OCI-LY7 (cell line): ENCODE measurements around the gene VCL. TPM values are rescaled to one million over a fixed set of nuclear protein-coding genes. Genes with fewer than 3 reads are reported as not detected.

Experiments used
- BruUV-seq: library from RNA; stranded (reverse); fragments of 400-500 nt; replicated peaks from 2 replicates; lab custom pipeline; 2021; lab: Mats Ljungman, UMichigan
- CTCF ChIA-PET: fragments of 300-600 bp; sonication (Branson Sonifier 250); formaldehyde crosslinking; loops from one replicate; lab custom pipeline; 2022; ENCODE audit warnings: antibody characterized with exemption; ENCODE audit not compliant: unreplicated experiment; lab: Charles Lee
- POLR2A ChIA-PET: fragments of 300-600 bp; sonication (Branson Sonifier 250); formaldehyde crosslinking; loops from one replicate; lab custom pipeline; 2022; ENCODE audit warnings: antibody characterized with exemption; lab: Charles Lee
- DNase-seq: peaks from one replicate; pipeline ENCODE4 v3.0.0-alpha.2; 2015; ENCODE audit warnings: low spot score
- H2AFZ ChIP-seq: fragments of 200-600 bp; sonication (generic), shearing (Covaris generic); 2 replicates; pipeline ENCODE4 v1.6.1; 2014; ENCODE audit warnings: mild to moderate bottlenecking, antibody characterized with exemption, low read length, moderate library complexity
- H3K27ac ChIP-seq: fragments of 200-600 bp; sonication (generic); 2 replicates; pipeline ENCODE4 v1.5.1; 2014; ENCODE audit warnings: mixed run types, low read depth, mild to moderate bottlenecking, moderate library complexity, low read length, inconsistent platforms; ENCODE audit not compliant: poor library complexity, severe bottlenecking
- H3K36me3 ChIP-seq: fragments of 200-600 bp; sonication (generic); 2 replicates; pipeline ENCODE4 v1.6.1; 2014; ENCODE audit warnings: mild to moderate bottlenecking, antibody characterized with exemption, low read length, moderate library complexity, mixed read lengths; ENCODE audit not compliant: insufficient read depth
- H3K4me1 ChIP-seq: fragments of 200-600 bp; sonication (generic); 2 replicates; pipeline ENCODE4 v1.5.1; 2014; ENCODE audit warnings: mild to moderate bottlenecking, low read length; ENCODE audit not compliant: insufficient read depth, poor library complexity, severe bottlenecking
- H3K4me2 ChIP-seq: fragments of 200-600 bp; sonication (generic); 2 replicates; pipeline ENCODE4 v1.6.1; 2014; ENCODE audit warnings: mild to moderate bottlenecking, low read length
- H3K4me3 ChIP-seq: fragments of 200-600 bp; sonication (generic); 2 replicates; pipeline ENCODE4 v1.5.1; 2014; ENCODE audit warnings: mild to moderate bottlenecking, low read depth, low read length; ENCODE audit not compliant: poor library complexity, severe bottlenecking
- H3K79me2 ChIP-seq: fragments of 200-600 bp; sonication (generic); 2 replicates; pipeline ENCODE4 v1.6.1; 2016; ENCODE audit warnings: low read depth, mild to moderate bottlenecking, low read length, moderate library complexity, mixed read lengths; ENCODE audit not compliant: insufficient read depth
- H3K9me2 ChIP-seq: fragments of 200-600 bp; sonication (generic); 2 replicates; pipeline ENCODE4 v1.6.1; 2016; ENCODE audit warnings: mild to moderate bottlenecking, low read length, mixed read lengths; ENCODE audit not compliant: insufficient read depth
- H3K9me3 ChIP-seq: fragments of 200-600 bp; sonication (generic); 2 replicates; pipeline ENCODE4 v1.6.1; 2014; ENCODE audit warnings: mild to moderate bottlenecking, mixed run types, low read length, mixed read lengths
- H4K20me1 ChIP-seq: fragments of 200-600 bp; sonication (generic); 2 replicates; pipeline ENCODE4 v1.6.1; 2014; ENCODE audit warnings: mild to moderate bottlenecking, antibody characterized with exemption, low read length, moderate library complexity, mixed read lengths; ENCODE audit not compliant: insufficient read depth
- EZH2phosphoT487 ChIP-seq: fragments of 200-600 bp; sonication (generic); IDR thresholded peaks from 2 replicates; pipeline ENCODE4 v1.6.1; 2018; ENCODE audit warnings: low read depth, borderline replicate concordance, mild to moderate bottlenecking, mixed run types, antibody characterized with exemption, low read length, moderate library complexity, mixed read lengths
- intact Hi-C: fragments of 100-400 bp; cut with micrococcal nuclease; formaldehyde crosslinking; loops from one replicate; pipeline ENCODE4 v1.10.0; 2022; ENCODE audit not compliant: unreplicated experiment
- total RNA-seq, 2 experiments: library from RNA; depleted of rRNA in 1 of 2; stranded (reverse); fragments of >200 nt in 1 of 2; shearing (Covaris generic) in 1 of 2; gene quantifications; 2 replicates each; pipeline ENCODE4 v1.2.3, GENCODE V29; 2014 to 2022
- TF ChIP-seq, protein P1 (sequence below): fragments of 200-600 bp; sonication (generic); conservative IDR thresholded peaks from 2 replicates; pipeline ENCODE4 v1.5.1; 2014; ENCODE audit warnings: mild to moderate bottlenecking, antibody characterized with exemption, low read length, moderate library complexity, mixed read lengths

Gene VCL
- total RNA-seq, 2 experiments from 2014 or later, result 19.1 to 55.5 TPM

DNA sequence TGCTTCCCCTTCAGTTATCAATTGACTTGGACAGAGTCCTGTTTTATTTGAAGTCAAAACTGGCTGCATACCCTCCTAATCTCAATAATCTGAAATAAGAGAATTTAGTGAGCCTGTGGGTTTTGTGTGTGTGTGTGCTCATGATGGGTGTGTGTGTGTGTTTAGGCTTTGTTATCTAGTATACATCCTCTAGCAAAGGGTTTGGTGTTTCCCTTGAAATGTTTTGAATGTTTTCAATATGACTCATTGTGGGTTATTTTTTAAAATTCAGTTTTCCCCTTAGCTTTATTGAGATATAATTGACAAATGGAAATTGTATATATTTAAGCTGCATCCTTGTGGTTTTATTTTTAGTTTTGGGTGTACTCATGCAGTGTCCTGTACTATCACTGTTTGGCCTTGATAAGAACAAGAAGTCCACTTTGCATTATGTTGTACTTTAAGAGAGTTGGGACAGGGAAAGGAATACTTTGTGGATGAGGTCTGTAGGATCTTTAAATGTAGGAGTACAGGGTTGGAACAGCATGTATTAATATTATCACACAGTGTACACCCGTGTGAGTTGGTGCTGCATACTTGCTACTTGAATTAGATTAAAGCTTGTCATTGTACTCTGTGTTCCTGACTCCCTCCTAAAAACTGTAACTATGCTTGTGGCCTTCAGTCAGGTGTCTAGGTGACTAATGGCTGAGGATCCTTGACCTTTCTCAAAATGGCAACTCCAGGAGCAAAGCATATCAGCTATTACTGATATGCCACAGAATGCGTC is 58.3 kb downstream of the VCL start:
- H3K4me1 ChIP-seq, result peaks cover 14% of the 10 kb centered on the region
- no TSS peak for BruUV-seq

DNA sequence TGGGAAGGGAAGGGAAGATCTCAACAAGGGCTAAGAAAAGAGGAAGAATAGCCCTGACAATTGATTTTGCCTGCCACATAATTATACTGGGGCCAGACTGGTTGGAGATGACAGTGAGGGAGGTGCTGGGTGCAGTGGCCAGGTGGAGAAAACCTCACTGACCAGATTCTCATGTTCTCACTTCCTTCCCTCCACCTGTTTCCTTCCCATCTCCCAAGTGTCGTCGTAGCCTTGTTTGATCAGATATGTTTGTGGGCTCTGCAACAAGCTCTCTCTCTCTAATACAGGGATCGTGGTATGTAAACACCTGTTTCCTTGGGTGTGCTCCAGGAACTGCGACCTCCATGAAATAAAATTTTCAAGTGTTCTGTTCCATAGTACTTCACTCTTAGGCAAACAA is 60.2 kb downstream of the VCL start:
- POLR2A ChIA-PET, result interaction anchor here (0.9 to 1.1 kb wide), 3 partner anchors 8 to 96 kb away, joined by 3 to 6 read pairs (median 4); no protein-coding TSS in a partner anchor
- Histone ChIP-seq H3K9me3 (no peaks in the 10 kb centered on the region), H3K79me2 (no peaks in the 10 kb centered on the region), H4K20me1 (no peaks in the 10 kb centered on the region), H3K4me2 (peak overlapping the region; percentile 39), H2AFZ (no peak overlapping the region), H3K4me1 (peaks cover 14% of the 10 kb centered on the region), H3K9me2 (no peaks in the 10 kb centered on the region), H3K36me3 (peaks cover 3% of the 10 kb centered on the region; the same call in 1 of the 2 replicates), H3K4me3 (no peak overlapping the region), H3K27ac (no peak overlapping the region)
- CTCF ChIA-PET, result interaction anchor here (1.2 kb wide), 1 partner anchor 172 kb away, joined by 5 read pairs; no protein-coding TSS in a partner anchor
- BruUV-seq, result no TSS peak
- TF ChIP-seq, protein P1, sequence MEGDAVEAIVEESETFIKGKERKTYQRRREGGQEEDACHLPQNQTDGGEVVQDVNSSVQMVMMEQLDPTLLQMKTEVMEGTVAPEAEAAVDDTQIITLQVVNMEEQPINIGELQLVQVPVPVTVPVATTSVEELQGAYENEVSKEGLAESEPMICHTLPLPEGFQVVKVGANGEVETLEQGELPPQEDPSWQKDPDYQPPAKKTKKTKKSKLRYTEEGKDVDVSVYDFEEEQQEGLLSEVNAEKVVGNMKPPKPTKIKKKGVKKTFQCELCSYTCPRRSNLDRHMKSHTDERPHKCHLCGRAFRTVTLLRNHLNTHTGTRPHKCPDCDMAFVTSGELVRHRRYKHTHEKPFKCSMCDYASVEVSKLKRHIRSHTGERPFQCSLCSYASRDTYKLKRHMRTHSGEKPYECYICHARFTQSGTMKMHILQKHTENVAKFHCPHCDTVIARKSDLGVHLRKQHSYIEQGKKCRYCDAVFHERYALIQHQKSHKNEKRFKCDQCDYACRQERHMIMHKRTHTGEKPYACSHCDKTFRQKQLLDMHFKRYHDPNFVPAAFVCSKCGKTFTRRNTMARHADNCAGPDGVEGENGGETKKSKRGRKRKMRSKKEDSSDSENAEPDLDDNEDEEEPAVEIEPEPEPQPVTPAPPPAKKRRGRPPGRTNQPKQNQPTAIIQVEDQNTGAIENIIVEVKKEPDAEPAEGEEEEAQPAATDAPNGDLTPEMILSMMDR, result no peak
- TF ChIP-seq EZH2phosphoT487, result no peak
- peak; percentile 29 for DNase-seq
- intact Hi-C loops, result loop anchor here (1.0 kb wide), 2 partner anchors 101 to 172 kb away; no protein-coding TSS in a partner anchor

More for the DNA sequence above, 58.3 kb downstream of the VCL start:
- Histone ChIP-seq H3K79me2 (no peaks in the 10 kb centered on the region), H3K9me3 (no peaks in the 10 kb centered on the region), H3K4me2 (no peak overlapping the region), H3K9me2 (no peaks in the 10 kb centered on the region), H4K20me1 (no peaks in the 10 kb centered on the region), H3K27ac (no peak overlapping the region), H3K36me3 (no peaks in the 10 kb centered on the region), H2AFZ (no peak overlapping the region), H3K4me3 (no peak overlapping the region)
- TF ChIP-seq EZH2phosphoT487, result no peak
- TF ChIP-seq, protein P1, result no peak
- ChIA-PET POLR2A (interaction anchor here (0.9 to 1.1 kb wide), 3 partner anchors 10 to 30 kb away, joined by 3 to 4 read pairs (median 3); no protein-coding TSS in a partner anchor), CTCF (interaction anchor here (0.6 to 1.2 kb wide), 2 partner anchors 176 to 211 kb away, joined by 3 read pairs; no protein-coding TSS in a partner anchor)
- intact Hi-C loops, result no loop called here
- no peak for DNase-seq
